ENCODE data around the gene KDM4B.
"Not testable (repeated sequence)": the region's sequence is repeated elsewhere in the genome, so short reads cannot be mapped to it uniquely, and the experiment has no call there.

The KDM4B gene

DNA sequence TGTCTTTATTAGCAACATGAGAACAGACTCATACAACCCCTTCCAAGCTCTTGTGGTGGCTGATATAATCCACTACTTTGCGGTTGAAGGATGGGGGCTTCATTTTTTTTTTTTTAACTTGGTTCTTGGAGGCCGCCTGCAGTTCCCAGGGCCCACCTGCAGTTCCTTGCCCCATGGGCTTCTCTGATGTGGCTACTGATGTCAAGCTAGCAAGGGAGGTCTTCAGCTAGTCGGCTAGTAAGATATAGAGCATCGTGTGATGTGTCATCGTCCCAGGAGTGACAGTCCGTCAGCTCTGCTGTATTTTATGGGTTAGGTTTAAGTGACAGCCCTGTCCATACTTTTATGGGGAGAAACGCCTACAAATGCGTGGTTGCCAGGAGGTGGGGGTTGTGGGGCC lies 33.5 kb upstream of the KDM4B start:
- TF ChIP-seq, protein P1, sequence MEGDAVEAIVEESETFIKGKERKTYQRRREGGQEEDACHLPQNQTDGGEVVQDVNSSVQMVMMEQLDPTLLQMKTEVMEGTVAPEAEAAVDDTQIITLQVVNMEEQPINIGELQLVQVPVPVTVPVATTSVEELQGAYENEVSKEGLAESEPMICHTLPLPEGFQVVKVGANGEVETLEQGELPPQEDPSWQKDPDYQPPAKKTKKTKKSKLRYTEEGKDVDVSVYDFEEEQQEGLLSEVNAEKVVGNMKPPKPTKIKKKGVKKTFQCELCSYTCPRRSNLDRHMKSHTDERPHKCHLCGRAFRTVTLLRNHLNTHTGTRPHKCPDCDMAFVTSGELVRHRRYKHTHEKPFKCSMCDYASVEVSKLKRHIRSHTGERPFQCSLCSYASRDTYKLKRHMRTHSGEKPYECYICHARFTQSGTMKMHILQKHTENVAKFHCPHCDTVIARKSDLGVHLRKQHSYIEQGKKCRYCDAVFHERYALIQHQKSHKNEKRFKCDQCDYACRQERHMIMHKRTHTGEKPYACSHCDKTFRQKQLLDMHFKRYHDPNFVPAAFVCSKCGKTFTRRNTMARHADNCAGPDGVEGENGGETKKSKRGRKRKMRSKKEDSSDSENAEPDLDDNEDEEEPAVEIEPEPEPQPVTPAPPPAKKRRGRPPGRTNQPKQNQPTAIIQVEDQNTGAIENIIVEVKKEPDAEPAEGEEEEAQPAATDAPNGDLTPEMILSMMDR (conservative IDR thresholded peaks at IDR 0.05) = no peak
- TF ChIP-seq ZFX (IDR thresholded peaks at IDR 0.05) = no peak
- H3K27ac ChIP-seq = no peak overlapping the region

DNA sequence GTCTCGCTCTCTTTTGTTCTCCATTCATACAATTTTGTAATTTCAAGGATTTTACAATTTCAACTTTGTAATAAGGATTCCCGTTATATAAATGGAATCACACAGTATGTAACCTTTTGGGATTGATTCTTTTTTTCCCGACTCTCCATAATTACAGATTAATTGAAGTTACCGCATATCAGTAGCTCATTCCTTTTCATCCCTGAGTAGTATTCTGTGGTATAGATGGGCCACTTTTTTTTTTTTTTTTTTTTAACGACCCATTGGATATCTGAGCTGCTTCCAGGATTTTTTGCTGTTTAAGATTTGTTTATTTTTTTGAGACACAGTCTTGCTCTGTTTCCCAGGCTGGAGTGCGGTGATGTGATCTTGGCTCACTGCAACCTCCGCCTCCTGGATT lies 31.9 kb upstream of the KDM4B start:
- TF ChIP-seq, protein P1 (conservative IDR thresholded peaks at IDR 0.05) = no peak

DNA sequence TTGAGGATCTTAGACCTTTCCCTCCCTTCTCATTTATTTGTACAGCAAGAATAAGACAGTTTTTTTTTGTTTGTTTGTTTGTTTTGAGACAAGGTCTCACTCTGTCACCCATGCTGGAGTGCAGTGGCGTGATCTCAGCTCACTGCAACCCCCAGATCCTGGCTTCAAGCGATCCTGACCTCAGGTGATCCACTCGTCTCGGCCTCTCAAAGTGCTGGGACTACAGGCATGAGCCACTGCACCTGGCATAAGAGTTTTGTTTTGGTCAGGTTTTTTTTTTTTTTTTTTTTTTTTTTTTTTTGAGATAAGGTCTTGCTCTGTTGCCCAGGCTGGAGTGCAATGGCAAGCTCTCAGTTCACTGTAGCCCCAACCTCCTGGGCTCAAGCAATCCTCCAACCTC lies 30.5 kb upstream of the KDM4B start:
- not testable (repeated sequence) for H3K27ac ChIP-seq

More for the DNA sequence above, 31.9 kb upstream of the KDM4B start:
- no peak overlapping the region for H3K27ac ChIP-seq

DNA sequence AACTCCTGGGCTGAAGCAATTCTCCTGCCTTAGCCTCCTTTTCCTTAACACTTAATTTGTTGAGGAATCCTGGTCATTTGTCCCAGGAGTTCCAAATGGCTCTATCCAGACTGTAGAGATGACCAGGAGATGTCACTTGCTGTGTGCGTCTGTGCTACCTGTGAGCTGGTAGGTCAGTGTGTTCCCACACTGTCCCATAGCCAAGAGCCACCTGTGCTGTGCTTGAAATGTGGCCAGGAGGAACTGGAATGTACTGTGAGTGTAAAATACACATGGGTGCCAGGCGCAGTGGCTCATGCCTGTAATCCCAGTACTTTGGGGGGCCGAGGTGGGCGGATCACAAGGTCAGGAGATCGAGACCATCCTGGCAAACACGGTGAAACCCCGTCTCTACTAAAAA lies 29.4 kb upstream of the KDM4B start:
- H3K27ac ChIP-seq = 0 out of 2 replicates have a peak overlapping the region, but pooled peaks have one; percentile 4
- TF ChIP-seq, protein P1 (conservative IDR thresholded peaks at IDR 0.05) = no peak
- no peak for TF ChIP-seq ZFX (IDR thresholded peaks at IDR 0.05)

DNA sequence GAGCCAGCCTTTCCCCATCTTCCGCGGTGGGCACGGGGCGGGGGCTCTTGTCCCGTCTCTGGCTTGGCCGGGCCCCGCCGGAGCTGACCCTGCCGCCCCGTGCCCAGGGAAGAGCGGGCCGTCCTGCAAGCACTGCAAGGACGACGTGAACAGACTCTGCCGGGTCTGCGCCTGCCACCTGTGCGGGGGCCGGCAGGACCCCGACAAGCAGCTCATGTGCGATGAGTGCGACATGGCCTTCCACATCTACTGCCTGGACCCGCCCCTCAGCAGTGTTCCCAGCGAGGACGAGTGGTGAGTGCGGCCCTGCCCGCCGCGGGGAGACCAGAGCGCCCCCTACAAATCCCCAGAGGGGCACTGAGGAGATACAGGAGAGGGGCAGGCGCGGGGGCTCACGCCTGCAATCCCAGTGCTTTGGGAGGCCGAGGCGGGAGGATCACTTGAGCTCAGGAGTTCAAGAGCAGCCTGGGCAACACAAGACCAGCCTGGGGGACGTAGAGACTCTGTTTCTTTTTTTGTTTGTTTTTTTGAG lies 27.2 kb upstream of the KDM4B start:
- not testable (repeated sequence) for H3K27ac ChIP-seq

DNA sequence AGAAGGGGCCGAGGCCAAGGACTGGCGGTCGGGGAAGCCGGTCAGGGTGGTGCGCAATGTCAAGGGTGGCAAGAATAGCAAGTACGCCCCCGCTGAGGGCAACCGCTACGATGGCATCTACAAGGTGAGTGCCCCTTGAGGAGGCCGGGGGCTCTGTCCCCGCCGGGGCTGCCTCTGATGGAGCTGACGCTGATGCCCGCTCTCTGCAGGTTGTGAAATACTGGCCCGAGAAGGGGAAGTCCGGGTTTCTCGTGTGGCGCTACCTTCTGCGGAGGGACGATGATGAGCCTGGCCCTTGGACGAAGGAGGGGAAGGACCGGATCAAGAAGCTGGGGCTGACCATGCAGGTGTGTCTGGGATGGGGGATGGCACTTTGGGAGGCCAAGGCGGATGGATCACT lies 18.3 kb upstream of the KDM4B start:
- H3K27ac ChIP-seq = not testable (repeated sequence)

DNA sequence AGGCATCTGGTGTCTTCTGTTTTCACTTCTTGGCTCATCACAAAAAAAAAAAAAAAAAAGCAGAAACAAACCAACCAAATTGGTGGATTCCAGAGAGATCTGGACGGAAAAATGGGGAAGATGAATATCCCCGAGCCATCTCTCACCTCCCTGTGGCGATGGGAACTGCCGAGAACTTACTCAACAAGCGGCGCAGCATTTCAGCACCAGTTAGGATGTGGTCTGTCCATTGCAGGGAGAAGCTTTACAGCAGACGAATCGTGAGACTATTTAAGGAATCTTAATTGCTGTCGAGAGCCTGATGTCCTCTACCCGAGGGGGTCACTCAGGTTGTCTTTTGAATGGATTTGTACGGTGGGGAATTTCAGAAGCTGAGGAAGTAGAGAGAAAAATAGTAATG lies 17.3 kb upstream of the KDM4B start:
- no peak overlapping the region for H3K27ac ChIP-seq
- TF ChIP-seq ZFX (IDR thresholded peaks at IDR 0.05) = no peak
- TF ChIP-seq, protein P1 (conservative IDR thresholded peaks at IDR 0.05) = no peak

DNA sequence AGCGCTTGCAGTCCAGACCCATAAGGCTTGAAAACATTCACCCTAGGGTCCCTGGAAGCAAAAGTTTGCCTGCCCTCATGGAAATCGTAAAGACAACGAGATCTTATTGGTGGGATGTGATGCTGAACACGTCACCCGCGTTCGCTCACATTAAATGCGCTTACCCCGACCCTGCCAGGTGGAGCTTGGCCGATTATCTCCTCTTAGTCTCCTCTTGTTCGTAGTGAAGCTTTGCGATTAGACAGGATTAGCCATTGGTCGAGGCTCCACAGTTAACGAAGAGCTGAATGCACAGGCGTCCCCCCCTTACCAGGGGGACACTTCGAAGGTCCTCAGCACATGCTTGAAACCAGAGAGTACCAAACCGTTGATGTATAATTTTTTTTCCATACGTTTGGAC lies 16.0 kb upstream of the KDM4B start:
- no peak for TF ChIP-seq ZFX (IDR thresholded peaks at IDR 0.05)
- TF ChIP-seq, protein P1 (conservative IDR thresholded peaks at IDR 0.05) = no peak
- H3K27ac ChIP-seq = no peak overlapping the region

DNA sequence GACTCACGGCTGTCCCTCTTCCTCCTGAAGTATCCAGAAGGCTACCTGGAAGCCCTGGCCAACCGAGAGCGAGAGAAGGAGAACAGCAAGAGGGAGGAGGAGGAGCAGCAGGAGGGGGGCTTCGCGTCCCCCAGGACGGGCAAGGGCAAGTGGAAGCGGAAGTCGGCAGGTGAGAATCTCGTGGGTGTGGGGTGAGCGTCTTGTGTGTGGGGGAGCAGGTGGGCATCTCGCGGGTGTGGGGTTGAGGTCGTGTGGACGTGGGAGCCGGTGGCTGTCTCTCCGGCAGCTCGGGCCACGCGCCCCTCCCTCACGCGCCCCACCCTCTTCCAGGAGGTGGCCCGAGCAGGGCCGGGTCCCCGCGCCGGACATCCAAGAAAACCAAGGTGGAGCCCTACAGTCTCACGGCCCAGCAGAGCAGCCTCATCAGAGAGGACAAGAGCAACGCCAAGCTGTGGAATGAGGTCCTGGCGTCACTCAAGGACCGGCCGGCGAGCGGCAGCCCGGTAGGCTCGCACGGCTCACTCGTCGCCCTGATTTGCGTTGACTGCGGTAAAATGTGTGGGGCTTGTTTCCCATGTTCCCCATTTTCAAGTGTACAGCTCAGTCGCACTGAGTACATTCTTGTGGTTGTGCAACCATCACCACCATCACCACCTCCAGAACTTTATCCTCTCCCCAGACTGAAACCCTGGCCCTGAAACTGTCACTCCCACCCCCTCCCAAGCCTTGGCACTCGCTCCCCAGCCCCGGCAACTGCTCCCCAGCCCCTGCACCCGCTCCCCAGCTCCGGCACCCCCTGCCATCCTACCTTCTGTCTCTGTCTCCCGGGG lies 14.4 kb upstream of the KDM4B start:
- not testable (repeated sequence) for H3K27ac ChIP-seq

All from C4-2B (cell line).